Neural cell (in vitro differentiated cells): Measurements from ENCODE around the gene MYRF. TPM values are rescaled to one million over a fixed set of nuclear protein-coding genes. Genes with fewer than 3 reads are reported as not detected.

ENCODE experiments used
- H2AFZ ChIP-seq: fragments of 200-600, 300-800 bp; sonication (generic), shearing (Covaris generic); 2 replicates; pipeline ENCODE4 v1.6.0; 2014; ENCODE audit warnings: low read depth, mild to moderate bottlenecking, antibody characterized with exemption, low read length, moderate library complexity
- H3F3A ChIP-seq: fragments of 200-600 bp; shearing (Covaris generic); 2 replicates; pipeline ENCODE4 v1.6.1; 2016; ENCODE audit warnings: mild to moderate bottlenecking, moderate library complexity, mixed read lengths, antibody characterized with exemption, low read length; ENCODE audit not compliant: insufficient read depth, poor library complexity, severe bottlenecking
- H3K27ac ChIP-seq: fragments of 200-600, 300-800 bp; sonication (generic), shearing (Covaris generic); 2 replicates; pipeline ENCODE4 v1.5.1; 2014; ENCODE audit warnings: mild to moderate bottlenecking, low read length, moderate library complexity
- H3K27me3 ChIP-seq: fragments of 300-800, 200-600 bp; sonication (generic), shearing (Covaris generic); 2 replicates; pipeline ENCODE4 v1.6.0; 2014; ENCODE audit warnings: mild to moderate bottlenecking, low read depth, low read length, moderate library complexity; ENCODE audit not compliant: insufficient read depth
- H3K36me3 ChIP-seq: fragments of 300-800, 200-600 bp; sonication (generic), shearing (Covaris generic); 2 replicates; pipeline ENCODE4 v1.5.1; 2014; ENCODE audit warnings: mild to moderate bottlenecking, antibody characterized with exemption, low read length, moderate library complexity; ENCODE audit not compliant: insufficient read depth
- H3K4me2 ChIP-seq: fragments of 300-800, 200-600 bp; sonication (generic), shearing (Covaris generic); 2 replicates; pipeline ENCODE4 v1.6.0; 2014; ENCODE audit warnings: mild to moderate bottlenecking, low read length
- H3K4me3 ChIP-seq: fragments of 300-800, 200-600 bp; sonication (generic), shearing (Covaris generic); 2 replicates; pipeline ENCODE4 v1.5.1; 2014; ENCODE audit warnings: mild to moderate bottlenecking, low read length, moderate library complexity
- H3K79me2 ChIP-seq: fragments of 200-600 bp; shearing (Covaris generic); replicated peaks from 2 replicates; pipeline ENCODE4 v1.6.0; 2014; ENCODE audit warnings: mild to moderate bottlenecking, low read length, moderate library complexity; ENCODE audit not compliant: insufficient read depth
- H3K9ac ChIP-seq: fragments of 300-800, 200-600 bp; sonication (generic), shearing (Covaris generic); 2 replicates; pipeline ENCODE4 v1.6.1; 2016; ENCODE audit warnings: mild to moderate bottlenecking, low read length, mixed read lengths
- H3K9me2 ChIP-seq: fragments of 200-600 bp; shearing (Covaris generic); 2 replicates; pipeline ENCODE4 v1.6.1; 2016; ENCODE audit warnings: mild to moderate bottlenecking, low read length, mixed read lengths; ENCODE audit not compliant: insufficient read depth
- H3K9me3 ChIP-seq: fragments of 200-600, 300-800 bp; sonication (generic), shearing (Covaris generic); 2 replicates; pipeline ENCODE4 v1.6.1; 2016; ENCODE audit warnings: mild to moderate bottlenecking, mixed run types, low read length, moderate library complexity, mixed read lengths
- H4K20me1 ChIP-seq: fragments of 200-600 bp; shearing (Covaris generic); 2 replicates; pipeline ENCODE4 v1.6.1; 2016; ENCODE audit warnings: mild to moderate bottlenecking, mixed run types; ENCODE audit not compliant: insufficient read depth
- EP300 ChIP-seq: fragments of 450-650 bp; conservative IDR thresholded peaks from 2 replicates; pipeline ENCODE4 v1.6.1; 2014; ENCODE audit warnings: antibody characterized with exemption, mild to moderate bottlenecking, moderate library complexity; ENCODE audit not compliant: poor library complexity, severe bottlenecking
- EZH2 ChIP-seq: fragments of 200-600, 300-800 bp; shearing (Covaris generic), sonication (generic); IDR thresholded peaks from 2 replicates; pipeline ENCODE4 v1.6.1; 2014; ENCODE audit warnings: antibody characterized with exemption, low read length, borderline replicate concordance, mild to moderate bottlenecking; ENCODE audit not compliant: insufficient read depth, poor library complexity, severe bottlenecking
- MXI1 ChIP-seq: fragments of 450-650 bp; conservative IDR thresholded peaks from 2 replicates; pipeline ENCODE4 v1.6.1; 2014; ENCODE audit warnings: antibody characterized with exemption, mild to moderate bottlenecking; ENCODE audit not compliant: poor library complexity, severe bottlenecking
- POLR2AphosphoS5 ChIP-seq: IDR thresholded peaks from 2 replicates; pipeline ENCODE4 v1.6.1; 2012
- RAD21 ChIP-seq: fragments of 450-650 bp; conservative IDR thresholded peaks from 2 replicates; pipeline ENCODE4 v1.6.1; 2014; ENCODE audit warnings: antibody characterized with exemption, mild to moderate bottlenecking, moderate library complexity
- SMC3 ChIP-seq: fragments of 450-650 bp; conservative IDR thresholded peaks from 2 replicates; pipeline ENCODE4 v1.6.1; 2014; ENCODE audit warnings: antibody characterized with exemption, mild to moderate bottlenecking, moderate library complexity; ENCODE audit not compliant: poor library complexity
- TAF1 ChIP-seq: IDR thresholded peaks from 2 replicates; pipeline ENCODE4 v1.6.1; 2012; ENCODE audit warnings: low read depth
- polyA plus RNA-seq: library from polyadenylated mRNA; depleted of rRNA; stranded (reverse); fragments of >200 nt; gene quantifications from 2 replicates; pipeline ENCODE4 v1.2.3, GENCODE V29; 2014
- TF ChIP-seq, protein P1 (sequence below): fragments of 450-650 bp; IDR thresholded peaks from 2 replicates; pipeline ENCODE4 v1.5.1; 2014; ENCODE audit warnings: antibody characterized with exemption, mild to moderate bottlenecking, moderate library complexity; ENCODE audit not compliant: poor library complexity, severe bottlenecking
- TF ChIP-seq, protein P2 (sequence below): IDR thresholded peaks from 2 replicates; pipeline ENCODE4 v1.6.1; 2012; ENCODE audit warnings: borderline replicate concordance

MYRF gene
- polyA plus RNA-seq, 1 donor from 2014 or later: 0.16 TPM

DNA sequence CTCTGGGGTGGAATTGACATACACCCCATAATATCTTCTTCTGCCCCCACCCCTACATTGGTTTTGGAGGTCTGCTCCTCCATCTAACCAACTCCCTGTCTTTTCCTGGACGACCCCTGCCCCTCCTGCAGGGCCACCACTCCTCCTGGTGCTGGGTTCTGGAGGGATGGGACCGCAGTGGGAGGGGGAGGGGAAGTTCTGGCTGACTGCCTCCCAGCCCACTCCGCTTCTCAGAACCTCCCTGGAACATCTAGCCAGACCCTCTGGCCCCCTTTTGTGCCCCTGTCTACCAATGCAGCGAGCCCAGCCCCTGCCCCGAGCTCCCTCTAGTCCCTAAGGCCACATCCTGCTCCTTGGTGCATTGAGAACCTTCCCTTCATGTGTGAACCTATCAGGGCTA lies 1.2 kb downstream of the MYRF start:
- TF ChIP-seq TAF1 (no peak), SMC3 (no peak), RAD21 (no peak), POLR2AphosphoS5 (no peak), EP300 (no peak), EZH2 (no peak), MXI1 (no peak)
- TF ChIP-seq, protein P1, sequence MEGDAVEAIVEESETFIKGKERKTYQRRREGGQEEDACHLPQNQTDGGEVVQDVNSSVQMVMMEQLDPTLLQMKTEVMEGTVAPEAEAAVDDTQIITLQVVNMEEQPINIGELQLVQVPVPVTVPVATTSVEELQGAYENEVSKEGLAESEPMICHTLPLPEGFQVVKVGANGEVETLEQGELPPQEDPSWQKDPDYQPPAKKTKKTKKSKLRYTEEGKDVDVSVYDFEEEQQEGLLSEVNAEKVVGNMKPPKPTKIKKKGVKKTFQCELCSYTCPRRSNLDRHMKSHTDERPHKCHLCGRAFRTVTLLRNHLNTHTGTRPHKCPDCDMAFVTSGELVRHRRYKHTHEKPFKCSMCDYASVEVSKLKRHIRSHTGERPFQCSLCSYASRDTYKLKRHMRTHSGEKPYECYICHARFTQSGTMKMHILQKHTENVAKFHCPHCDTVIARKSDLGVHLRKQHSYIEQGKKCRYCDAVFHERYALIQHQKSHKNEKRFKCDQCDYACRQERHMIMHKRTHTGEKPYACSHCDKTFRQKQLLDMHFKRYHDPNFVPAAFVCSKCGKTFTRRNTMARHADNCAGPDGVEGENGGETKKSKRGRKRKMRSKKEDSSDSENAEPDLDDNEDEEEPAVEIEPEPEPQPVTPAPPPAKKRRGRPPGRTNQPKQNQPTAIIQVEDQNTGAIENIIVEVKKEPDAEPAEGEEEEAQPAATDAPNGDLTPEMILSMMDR: no peak
- TF ChIP-seq, protein P2, sequence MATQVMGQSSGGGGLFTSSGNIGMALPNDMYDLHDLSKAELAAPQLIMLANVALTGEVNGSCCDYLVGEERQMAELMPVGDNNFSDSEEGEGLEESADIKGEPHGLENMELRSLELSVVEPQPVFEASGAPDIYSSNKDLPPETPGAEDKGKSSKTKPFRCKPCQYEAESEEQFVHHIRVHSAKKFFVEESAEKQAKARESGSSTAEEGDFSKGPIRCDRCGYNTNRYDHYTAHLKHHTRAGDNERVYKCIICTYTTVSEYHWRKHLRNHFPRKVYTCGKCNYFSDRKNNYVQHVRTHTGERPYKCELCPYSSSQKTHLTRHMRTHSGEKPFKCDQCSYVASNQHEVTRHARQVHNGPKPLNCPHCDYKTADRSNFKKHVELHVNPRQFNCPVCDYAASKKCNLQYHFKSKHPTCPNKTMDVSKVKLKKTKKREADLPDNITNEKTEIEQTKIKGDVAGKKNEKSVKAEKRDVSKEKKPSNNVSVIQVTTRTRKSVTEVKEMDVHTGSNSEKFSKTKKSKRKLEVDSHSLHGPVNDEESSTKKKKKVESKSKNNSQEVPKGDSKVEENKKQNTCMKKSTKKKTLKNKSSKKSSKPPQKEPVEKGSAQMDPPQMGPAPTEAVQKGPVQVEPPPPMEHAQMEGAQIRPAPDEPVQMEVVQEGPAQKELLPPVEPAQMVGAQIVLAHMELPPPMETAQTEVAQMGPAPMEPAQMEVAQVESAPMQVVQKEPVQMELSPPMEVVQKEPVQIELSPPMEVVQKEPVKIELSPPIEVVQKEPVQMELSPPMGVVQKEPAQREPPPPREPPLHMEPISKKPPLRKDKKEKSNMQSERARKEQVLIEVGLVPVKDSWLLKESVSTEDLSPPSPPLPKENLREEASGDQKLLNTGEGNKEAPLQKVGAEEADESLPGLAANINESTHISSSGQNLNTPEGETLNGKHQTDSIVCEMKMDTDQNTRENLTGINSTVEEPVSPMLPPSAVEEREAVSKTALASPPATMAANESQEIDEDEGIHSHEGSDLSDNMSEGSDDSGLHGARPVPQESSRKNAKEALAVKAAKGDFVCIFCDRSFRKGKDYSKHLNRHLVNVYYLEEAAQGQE: no peak
- Histone ChIP-seq H3F3A (no peaks in the 10 kb centered on the region), H3K27me3 (peaks cover 15% of the 10 kb centered on the region), H3K4me3 (no peak overlapping the region), H3K4me2 (no peak overlapping the region), H3K9me2 (no peaks in the 10 kb centered on the region), H3K9me3 (no peaks in the 10 kb centered on the region), H4K20me1 (no peaks in the 10 kb centered on the region), H2AFZ (no peak overlapping the region), H3K36me3 (no peaks in the 10 kb centered on the region), H3K79me2 (no peaks in the 10 kb centered on the region), H3K9ac (no peak overlapping the region), H3K27ac (no peak overlapping the region)

DNA sequence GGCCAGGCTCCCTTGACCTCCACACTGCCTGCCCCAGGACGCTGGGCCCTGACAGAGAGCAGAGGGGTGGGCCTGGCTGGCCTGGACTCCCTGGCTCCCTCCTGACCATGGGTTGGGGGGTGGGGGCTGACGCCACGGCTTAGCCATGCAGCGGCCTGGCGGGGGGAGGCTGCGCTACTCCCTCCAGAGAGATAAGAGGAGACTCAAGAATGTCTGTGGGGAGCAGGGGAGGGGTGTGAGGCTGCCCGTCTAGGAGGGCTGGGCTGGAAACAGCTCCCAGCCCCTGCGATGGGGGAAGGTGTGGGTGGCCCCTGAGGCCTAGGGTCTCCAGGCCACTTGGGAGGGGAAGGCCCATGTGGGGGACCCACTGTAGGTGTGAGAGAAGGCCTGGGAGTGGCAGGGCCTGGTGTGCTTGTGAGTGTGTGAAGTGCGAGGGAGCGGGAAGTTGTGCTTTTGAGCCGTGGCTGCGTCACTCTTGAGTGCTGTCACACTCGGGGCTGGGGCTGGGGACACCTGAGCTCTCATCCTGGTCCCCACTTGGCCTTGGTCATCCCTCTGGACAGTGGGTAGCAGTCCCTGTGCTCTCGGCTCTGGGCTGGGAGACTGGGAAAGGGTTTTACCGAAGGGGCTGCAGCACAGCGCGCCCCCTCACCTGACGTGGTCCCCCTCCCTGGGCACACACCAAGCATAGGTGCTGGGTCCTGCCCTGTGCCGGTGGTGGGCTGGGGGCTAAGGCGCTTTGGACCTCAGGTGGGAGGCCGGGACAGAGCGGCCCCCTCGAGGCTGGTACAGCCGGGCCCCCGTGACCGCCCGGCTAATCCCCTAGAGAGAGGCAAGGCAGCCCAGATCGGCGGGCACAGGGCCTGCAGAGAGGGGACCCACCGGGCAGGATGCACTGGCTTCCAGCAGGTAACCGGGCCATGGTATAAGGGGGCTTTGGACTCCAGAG lies 2.4 kb downstream of the MYRF start:
- Histone ChIP-seq H3K9me2 (no peaks in the 10 kb centered on the region), H3K36me3 (no peaks in the 10 kb centered on the region), H3K9me3 (no peaks in the 10 kb centered on the region), H3K79me2 (no peaks in the 10 kb centered on the region), H3K9ac (no peak overlapping the region), H2AFZ (no peak overlapping the region), H3K4me2 (no peak overlapping the region), H3F3A (no peaks in the 10 kb centered on the region), H4K20me1 (no peaks in the 10 kb centered on the region), H3K4me3 (no peak overlapping the region), H3K27me3 (peaks cover 15% of the 10 kb centered on the region), H3K27ac (no peak overlapping the region)
- TF ChIP-seq TAF1: no peak
- no peak for TF ChIP-seq RAD21
- no peak for TF ChIP-seq EZH2
- TF ChIP-seq, protein P2: no peak
- no peak for TF ChIP-seq SMC3
- no peak for TF ChIP-seq EP300
- TF ChIP-seq POLR2AphosphoS5: no peak
- TF ChIP-seq, protein P1: no peak
- no peak for TF ChIP-seq MXI1
